AG04450 (cell line): ENCODE data around the gene MBD4. TPM values are rescaled to one million over a fixed set of nuclear protein-coding genes. Genes with fewer than 3 reads are reported as not detected.
"Not testable (repeated sequence)": the region's sequence is repeated elsewhere in the genome, so short reads cannot be mapped to it uniquely, and the experiment has no call there.

ENCODE experiments used
- CTCF ChIA-PET: fragments of 300-600, 350-600 bp; formaldehyde crosslinking; extraction: SDS; loops from one replicate; lab custom pipeline; 2022; ENCODE audit warnings: antibody characterized with exemption, inconsistent platforms; lab: Charles Lee
- POLR2A ChIA-PET: fragments of 350-600 bp; formaldehyde crosslinking; extraction: SDS; loops from one replicate; lab custom pipeline; 2021; ENCODE audit warnings: antibody characterized with exemption, inconsistent platforms; lab: Yijun Ruan, JAX
- DNase-seq: peaks from one replicate; pipeline ENCODE4 v3.0.0-alpha.2; 2011; ENCODE audit warnings: low read depth, low spot score
- H3K27ac ChIP-seq: one replicate; pipeline ENCODE4 v1.5.1; 2012; ENCODE audit warnings: low read depth, low read length, control low read depth
- H3K27me3 ChIP-seq: one replicate; pipeline ENCODE4 v1.6.0; 2012; ENCODE audit warnings: low read length; ENCODE audit not compliant: control insufficient read depth, insufficient read depth
- H3K4me3 ChIP-seq: 2 replicates; pipeline ENCODE4 v1.5.1; 2011; ENCODE audit warnings: mild to moderate bottlenecking, low read depth, low read length, control low read depth
- H3K9me3 ChIP-seq: 2 replicates; pipeline ENCODE4 v1.5.1; 2012; ENCODE audit warnings: low read length; ENCODE audit not compliant: control insufficient read depth, insufficient read depth
- CTCF ChIP-seq: IDR thresholded peaks from 2 replicates; pipeline ENCODE4 v1.5.1; 2011; ENCODE audit warnings: low read depth, low read length, control low read depth, inconsistent platforms
- polyA plus RNA-seq: library from polyadenylated mRNA; depleted of rRNA; stranded (reverse); fragments of >200 nt; gene quantifications from 2 replicates; pipeline ENCODE4 v1.2.3, GENCODE V29; 2011

Gene MBD4
- polyA plus RNA-seq, 1 experiment = 35.6 TPM

GRCh38 chr3:129415378-129415777, 24.4 kb downstream of the MBD4 start:
- no peaks in the 10 kb centered on the region for H3K27me3 ChIP-seq
- TF ChIP-seq CTCF = no peak
- H3K9me3 ChIP-seq = no peaks in the 10 kb centered on the region
- CTCF ChIA-PET = interaction anchor here (3.7 kb wide), 1 partner anchor 32 kb away, joined by 20 read pairs; no protein-coding TSS in a partner anchor
- DNase-seq = no peak
- POLR2A ChIA-PET = no interaction called here
- H3K27ac ChIP-seq = no peak overlapping the region
- no peak overlapping the region for H3K4me3 ChIP-seq

- Histone ChIP-seq H3K9me3 (no peaks in the 10 kb centered on the region), H3K27ac (peak overlapping the region; percentile 96), H3K27me3 (no peaks in the 10 kb centered on the region), H3K4me3 (no peak overlapping the region)
- peak; percentile 88 for DNase-seq
- CTCF ChIA-PET = interaction anchor here (1.3 to 3.7 kb wide), 2 partner anchors 9 to 31 kb away, joined by 3 to 20 read pairs; no protein-coding TSS in a partner anchor
- POLR2A ChIA-PET = interaction anchor here (0.9 to 1.9 kb wide), 5 partner anchors 9 to 26 kb away, joined by 3 to 7 read pairs (median 5); partner anchors contain the start of genes EFCAB12, IFT122 and MBD4
- TF ChIP-seq CTCF = no peak
These were observed 25.9 kb downstream of the MBD4 start for GRCh38 chr3:129413687-129414506.

GRCh38 chr3:129413238-129413637, 26.5 kb downstream of the MBD4 start:
- POLR2A ChIA-PET = interaction anchor here (0.9 to 1.9 kb wide), 6 partner anchors 10 to 97 kb away, joined by 3 to 7 read pairs (median 6); partner anchors contain the start of genes EFCAB12, IFT122 and MBD4

GRCh38 chr3:129412542-129413198, 27.1 kb downstream of the MBD4 start:
- ChIA-PET POLR2A (interaction anchor here (1.1 to 1.9 kb wide), 4 partner anchors 14 to 96 kb away, joined by 3 to 7 read pairs (median 4); partner anchors contain the start of gene EFCAB12), CTCF (interaction anchor here (1.0 to 3.7 kb wide), 3 partner anchors 13 to 78 kb away, joined by 3 to 20 read pairs (median 8); no protein-coding TSS in a partner anchor)
- H3K27ac ChIP-seq = peak overlapping the region; percentile 96
- no peaks in the 10 kb centered on the region for H3K9me3 ChIP-seq
- no peak for TF ChIP-seq CTCF
- no peaks in the 10 kb centered on the region for H3K27me3 ChIP-seq
- DNase-seq = peak; percentile 58
- H3K4me3 ChIP-seq = no peak overlapping the region; the same call in 1 of the 2 replicates

More at GRCh38 chr3:129413238-129413637, 26.5 kb downstream of the MBD4 start:
- CTCF ChIA-PET = interaction anchor here (1.0 to 3.7 kb wide), 3 partner anchors 13 to 77 kb away, joined by 3 to 20 read pairs (median 8); no protein-coding TSS in a partner anchor
- not testable (repeated sequence) for H3K4me3 ChIP-seq, DNase-seq, H3K27me3 ChIP-seq, H3K9me3 ChIP-seq
- H3K27ac ChIP-seq = peak overlapping the region; percentile 96

- ChIA-PET POLR2A (no interaction called here), CTCF (no interaction called here)
- Histone ChIP-seq H3K4me3 (no peak overlapping the region), H3K9me3 (no peaks in the 10 kb centered on the region), H3K27me3 (no peaks in the 10 kb centered on the region), H3K27ac (no peak overlapping the region)
- DNase-seq = no peak
- no peak for TF ChIP-seq CTCF
These were observed 28.8 kb downstream of the MBD4 start for GRCh38 chr3:129410971-129411370.
